NCI-H2107 treated with DMSO at 0.1 percent for 48 hours (cell line): ENCODE results near the gene DST.
"Not testable (repeated sequence)": the region's sequence is repeated elsewhere in the genome, so short reads cannot be mapped to it uniquely, and the experiment has no call there.

ENCODE experiments used
- DNase-seq: peaks from one replicate; lab custom pipeline; 2025; ENCODE audit not compliant: unreplicated experiment; lab: John Stamatoyannopoulos, UW

DST gene

DNA sequence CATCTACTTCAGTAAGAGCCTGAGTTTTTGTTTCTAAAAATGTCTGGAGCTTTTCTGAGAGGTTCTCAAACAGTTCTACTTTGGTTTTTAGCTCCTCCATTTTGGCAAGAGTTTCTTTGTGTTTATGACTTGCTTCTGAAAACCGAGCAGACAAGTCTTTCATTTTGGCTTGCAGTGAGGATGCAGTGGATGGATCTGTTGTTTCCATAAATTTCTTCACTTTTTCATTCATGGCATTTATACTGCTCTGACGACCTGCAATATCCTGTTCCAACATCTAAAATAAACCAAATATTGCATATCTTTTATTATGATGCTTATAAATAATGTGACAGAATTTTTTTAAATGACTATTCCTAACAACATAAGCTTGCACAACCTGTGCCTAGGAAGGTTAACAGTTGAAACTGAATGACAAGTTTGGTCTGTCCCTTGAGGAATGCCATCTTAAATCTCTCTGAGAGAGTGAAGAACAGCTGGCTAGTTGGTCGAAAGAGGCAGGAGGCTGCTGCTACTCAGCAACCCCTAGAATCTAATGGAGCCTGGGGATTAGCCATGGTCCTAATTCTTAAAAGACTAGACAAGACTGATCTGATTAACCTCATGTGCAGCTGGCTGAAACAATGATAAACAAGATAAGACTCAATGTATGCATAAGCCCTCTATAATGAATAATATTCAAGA is 69.8 kb downstream of the DST start:
- no peak for DNase-seq

DNA sequence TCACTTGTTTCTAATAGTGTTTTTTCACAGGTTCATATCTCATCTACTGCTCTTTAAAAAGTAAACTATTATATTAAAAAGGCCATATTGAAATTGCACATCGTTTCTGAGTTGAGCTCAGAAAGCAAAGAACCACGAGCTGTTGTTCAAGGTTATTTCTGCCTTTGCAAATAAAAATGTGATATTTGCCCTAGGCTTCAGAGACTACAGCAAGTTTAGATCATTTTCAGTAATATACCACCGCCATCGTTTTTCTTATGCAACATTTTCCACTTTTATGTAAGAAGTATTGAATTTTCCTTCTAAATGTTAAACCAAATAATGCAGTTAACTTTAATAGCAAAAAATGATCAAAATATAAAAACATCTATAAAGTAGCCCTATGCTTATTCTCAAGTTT is 71.1 kb downstream of the DST start:
- no peak for DNase-seq

DNA sequence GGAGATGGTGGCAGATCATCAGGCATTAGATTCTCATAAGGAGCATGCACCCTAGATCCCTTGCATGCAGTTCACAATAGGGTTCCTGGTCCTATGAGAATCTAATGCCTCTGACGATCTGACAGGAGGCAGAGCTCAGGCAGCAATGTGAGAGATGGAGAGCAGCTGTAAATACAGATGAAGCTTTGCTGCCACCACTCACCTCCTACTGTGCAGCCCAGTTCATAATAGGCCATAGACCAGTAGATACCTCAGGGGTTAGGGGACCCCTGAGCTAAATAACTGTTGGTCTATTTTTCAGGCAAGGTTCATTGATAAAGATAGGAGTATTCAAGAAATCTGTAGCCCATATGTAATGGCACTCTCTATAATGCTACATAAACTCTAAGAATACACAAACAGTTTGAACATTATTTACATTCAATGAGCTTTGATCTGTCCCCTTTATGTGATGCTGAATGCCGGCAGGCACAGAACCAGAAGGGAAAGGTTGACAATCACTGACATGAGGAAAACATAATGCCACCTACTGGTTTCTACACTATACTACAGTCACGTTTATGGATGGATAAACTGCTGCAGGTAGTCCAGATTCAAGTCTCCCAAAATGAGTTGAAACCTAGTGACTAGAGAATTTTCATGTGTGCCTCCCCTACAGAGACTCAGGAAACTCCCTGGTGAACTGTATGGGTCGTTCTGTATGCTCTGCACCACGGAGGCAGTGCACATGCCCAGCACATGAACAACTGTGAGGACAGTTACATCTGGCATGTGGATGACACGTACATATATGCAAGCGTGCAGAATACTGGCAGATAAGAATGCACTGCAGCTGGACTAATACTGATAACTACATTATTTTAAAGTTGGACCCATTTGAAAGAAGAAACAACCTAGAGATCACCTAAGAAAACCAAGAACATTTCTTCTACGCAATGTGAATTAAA is 72.0 kb downstream of the DST start:
- DNase-seq: peak; percentile 34

DNA sequence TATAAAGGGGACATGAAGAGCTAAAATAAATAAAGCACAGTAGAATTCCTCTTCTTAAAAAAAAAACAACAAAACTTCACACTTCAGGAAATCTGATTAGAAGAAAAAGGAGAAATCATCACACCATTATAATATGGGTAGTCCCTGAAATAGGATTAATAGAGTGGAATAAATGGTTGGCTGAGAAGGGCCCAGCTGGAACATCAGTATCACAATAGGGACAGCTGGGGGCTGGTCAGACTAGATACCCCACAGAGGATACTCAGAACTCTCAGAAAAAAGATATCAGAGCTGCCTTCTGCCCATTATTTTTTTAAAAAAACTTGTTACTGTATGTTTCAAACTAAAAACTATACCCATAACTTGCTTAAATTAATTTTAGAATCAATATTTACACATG is 75.2 kb downstream of the DST start:
- no peak for DNase-seq

DNA sequence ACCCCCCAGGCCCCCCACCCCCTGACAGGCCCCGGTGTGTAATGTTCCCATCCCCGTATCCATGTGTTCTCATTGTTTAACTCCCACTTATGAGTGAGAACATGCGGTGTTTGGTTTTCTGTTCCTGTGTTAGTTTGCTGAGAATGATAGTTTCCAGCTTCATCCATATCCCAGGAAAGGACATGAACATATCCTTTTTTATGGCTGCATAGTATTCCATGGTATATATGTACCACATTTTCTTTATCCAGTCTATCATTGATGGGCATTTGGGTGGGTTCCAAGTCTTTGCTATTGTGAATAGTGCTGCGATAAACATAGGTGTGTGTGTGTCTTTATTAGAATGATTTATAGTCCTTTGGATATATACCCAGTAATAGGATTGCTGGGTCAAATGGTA is 80.0 kb downstream of the DST start:
- not testable (repeated sequence) for DNase-seq

DNA sequence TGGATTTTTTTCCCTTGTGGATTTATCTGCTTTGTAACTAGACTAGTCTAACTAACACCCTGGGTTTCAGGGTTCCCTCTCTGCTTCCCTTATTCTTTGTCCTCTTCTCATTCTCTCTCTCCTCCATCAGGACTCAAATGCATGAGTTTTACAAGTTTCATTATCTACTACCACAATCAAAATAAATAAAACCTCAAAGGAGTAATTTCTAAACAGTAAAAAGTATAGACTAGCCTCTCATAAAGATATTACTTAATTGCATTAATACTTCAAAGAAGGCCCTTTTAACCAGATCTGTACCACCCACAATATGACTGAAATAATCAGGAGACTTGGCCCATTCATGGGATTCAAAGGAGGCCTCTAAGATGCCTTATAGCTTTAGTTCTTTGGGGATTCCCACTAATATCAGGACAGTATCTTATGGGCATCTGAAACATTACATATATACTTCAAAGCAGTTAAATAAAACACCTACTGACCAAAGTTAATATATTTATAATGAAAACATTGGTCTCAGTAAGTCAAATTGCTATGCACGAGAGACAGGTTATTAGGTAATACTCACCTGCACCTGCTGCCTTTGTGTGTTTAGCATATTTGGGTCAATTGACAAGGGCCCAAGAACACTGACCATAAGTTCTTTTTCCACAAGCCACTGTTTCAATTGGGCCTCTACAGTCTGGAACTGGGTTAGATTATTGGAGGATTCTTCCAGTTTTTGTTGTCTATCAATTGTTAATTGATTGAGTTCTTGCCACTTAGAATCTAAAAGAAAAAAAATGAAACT is 85.7 kb downstream of the DST start:
- no peak for DNase-seq

DNA sequence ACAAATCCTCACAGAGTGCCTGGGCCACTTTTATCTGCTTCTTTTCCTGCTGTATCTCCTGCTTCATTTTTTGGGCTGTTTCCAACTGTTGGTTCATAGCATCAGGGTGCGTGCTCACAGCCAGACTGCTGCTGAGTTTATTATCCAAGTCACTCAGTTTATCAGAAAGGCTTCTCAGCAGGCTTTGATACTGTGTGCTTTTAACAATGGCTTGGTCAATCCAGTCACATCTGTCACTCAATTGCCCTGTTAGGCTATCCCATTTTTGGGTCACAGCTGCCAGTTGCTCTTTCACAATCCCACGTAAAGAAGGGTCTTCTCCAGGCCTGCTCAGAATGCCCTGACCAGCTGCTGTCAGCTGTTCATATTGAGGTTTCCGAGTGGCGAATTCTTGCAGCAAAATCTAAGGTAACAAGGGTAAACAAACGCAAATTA is 87.2 kb downstream of the DST start:
- DNase-seq: no peak

DNA sequence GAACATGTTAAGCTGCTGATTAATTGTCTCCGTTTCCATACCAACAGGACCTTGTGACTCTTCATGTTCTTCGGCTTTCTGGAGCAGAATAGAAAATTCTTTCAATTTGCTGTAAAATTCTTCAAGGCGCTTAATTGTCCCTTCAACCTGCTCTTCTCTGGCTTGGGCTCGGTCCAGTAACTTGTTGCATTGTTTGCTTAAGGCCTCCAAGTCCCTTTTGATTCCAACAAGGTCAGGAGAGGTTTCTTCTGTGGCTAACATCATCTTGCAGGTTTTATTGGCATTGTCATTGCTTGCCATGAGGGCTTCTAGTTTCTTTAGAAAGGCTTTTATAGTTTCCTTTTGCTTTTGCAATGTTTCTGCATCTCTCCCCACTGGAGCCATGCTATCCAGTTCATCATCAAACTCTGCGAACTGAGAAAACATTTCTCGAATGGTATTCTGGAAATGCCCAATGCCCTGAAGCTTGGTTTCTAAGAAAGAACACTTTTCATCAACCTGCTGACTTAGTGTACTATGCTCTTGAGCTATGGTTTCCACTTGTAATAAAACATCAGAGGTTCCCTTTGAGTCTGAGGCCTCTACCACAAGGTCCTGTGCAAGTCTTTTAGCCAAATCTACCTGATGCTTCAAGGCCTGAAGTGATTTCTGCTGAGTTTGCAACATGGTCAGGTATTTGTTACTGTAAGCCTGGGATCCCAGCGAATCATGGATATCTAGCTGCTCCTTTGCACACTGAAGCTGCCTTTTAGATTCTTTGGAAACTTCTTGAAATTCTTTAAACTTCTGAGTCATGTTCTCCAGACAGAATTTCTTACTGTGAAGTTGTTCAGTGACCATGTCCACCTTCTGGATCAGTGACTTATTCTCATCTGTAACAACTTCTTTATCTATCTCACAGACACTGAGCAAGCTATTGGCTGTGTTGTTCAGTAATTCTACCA is 90.2 kb downstream of the DST start:
- no peak for DNase-seq

DNA sequence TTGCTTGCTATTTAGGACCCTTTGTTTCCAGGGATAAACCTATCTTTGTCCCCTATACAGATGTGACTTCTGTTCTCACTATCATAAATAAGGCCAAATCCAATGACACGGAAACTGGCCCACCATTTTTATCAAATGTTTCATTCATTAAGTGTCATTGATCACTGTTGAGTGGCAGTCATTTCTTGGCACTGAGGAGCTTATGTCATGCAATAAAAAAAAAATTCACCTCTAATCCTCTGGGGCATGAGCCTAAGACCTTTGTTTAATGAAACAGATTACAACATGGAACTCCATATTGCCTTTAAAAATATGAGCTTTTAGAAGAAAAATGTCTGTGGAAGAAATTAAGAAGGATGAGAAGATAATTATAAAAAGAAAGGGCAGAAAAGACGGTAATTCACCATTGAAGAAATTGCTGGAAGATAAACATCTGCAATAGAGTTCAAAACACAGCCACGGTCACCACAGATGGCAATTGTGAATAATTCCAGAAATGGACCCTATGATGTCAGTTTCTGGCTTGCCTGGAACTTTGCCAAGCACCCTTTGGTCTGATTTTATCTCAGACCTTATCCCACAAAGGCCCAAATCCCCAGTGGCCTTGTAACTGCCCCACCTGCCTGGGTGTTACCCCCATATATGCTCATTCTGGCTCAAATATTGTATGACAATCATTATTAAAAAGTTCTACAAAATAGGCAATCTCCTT is 91.1 kb downstream of the DST start:
- no peak for DNase-seq

DNA sequence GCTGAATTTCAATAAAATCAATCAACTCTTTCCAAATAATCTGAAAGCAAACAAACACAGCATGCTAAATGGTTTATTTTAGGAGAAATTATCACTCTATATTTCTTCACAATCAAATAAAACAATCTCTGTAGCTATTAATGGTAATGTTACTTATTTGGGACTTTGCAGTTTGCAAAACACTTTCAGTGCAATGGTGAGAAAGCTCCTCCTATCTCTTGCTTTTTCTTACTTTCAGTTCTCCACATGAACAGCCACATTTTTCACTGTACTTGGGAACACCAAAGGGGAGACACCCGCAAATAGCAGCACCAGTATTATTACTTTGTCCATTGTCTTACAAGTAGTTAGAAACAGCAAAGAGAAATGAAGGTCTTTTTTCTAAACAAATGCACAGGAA is 92.4 kb downstream of the DST start:
- DNase-seq: no peak

DNA sequence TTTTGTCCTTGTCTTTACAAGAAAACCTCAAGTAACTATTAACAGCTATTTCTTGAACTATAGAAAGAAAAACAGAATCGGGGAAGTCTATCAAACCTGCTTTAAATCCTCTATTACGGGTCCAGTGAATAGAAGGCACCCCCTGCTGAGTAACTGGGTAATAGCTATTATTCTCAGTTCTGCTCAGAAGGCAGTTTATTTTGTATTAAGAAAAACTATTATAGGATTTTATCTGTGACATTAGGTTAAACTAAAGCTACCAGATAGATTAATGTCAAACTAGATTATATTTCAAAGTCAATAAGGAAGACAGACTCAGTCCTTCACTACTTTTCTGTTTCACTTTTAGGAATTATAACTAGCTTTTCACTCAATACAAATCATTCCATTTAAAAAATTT is 93.7 kb downstream of the DST start:
- no peak for DNase-seq

DNA sequence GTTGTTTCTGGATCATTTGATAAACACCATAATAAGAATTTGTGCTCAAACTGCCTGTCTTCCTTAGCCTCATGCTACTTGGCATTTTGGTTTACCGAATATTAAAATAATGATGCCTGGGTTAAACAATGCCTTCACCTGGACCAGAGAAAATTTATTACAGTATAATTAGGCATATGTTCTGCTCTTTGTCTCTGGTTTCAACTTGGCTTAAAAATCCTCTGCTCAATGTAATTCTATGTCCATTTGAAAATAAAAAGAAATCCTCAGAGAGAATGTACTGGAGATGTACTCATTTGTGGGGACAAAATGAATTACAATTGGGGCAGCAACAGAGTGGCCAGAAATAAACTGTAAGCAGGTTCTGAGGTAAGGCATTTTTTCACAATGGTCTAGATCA is 95.0 kb downstream of the DST start:
- no peak for DNase-seq

DNA sequence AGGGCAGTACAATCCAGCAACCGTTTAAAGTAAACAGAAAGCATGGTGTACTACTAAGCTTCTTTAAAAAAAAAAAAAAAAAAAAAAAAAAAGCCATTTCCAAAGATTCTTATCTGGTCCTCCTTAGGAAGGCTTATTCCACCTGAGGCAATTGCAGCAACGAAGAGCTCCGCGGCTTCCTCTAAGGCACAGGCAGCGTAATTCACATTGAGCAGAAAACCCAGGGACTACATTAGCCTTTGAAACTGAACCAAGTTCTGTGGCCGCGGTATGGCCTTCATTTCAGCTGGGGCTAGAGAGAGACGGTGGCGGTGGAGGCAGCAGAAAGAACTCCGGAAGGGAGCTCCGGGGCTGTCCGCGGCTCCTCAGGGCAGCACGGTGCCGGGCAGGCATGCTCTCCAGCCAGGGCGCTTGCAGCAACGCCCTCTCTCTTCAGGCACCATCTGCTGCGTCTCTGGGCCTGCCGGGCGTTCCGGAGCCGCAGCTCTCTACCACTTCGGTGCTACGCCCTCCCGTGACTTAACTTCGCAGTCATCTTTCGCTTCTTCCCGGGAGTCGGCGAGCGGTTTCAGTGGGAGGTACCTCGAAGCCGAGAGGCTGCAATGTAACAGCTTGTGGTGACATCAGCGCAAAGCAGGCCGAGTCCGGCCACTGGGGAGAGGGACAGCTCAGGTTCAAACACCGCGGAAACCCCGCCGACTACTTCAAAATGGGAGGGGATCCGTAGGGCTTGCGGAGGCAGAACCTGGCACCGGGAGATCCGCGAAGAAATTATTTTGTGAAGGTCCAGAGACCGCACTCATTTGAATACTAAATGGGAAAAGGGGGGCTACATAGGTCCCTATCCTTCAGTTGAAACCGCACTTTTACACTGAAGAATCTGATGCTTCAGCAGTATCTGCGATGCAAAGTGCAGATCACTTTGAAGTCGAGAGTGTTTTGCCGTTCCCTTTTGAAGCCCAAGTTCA is 100.0 kb downstream of the DST start:
- peak; percentile 69 for DNase-seq

DNA sequence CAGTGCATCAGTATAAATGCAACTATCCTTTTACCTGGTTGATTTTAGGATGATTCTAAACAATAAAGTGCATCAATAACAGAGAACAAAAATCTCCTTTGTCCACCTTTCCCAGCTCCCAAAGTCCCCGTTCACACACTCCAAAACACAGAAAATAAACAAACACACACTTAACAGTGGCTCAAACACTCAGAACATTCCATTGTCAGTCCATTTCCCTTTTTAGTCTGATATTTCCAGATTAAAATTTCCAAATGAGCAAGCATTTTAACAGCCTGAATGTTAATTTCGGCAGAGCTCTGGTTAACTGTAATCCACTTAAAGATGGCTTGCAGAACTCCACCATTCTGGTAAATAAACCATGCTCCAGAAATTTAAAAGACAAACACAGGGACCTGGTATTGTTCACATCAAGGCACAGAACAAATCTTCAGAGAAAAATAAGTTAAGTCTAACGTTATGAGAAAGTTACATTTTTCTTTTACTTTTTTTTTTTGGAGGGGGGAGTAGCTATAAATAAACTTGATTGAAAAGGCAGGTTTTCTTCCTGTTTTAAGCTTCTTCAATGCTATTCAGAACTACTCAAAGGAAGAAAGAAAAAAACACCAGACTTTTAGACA is 100.8 kb downstream of the DST start:
- no peak for DNase-seq

DNA sequence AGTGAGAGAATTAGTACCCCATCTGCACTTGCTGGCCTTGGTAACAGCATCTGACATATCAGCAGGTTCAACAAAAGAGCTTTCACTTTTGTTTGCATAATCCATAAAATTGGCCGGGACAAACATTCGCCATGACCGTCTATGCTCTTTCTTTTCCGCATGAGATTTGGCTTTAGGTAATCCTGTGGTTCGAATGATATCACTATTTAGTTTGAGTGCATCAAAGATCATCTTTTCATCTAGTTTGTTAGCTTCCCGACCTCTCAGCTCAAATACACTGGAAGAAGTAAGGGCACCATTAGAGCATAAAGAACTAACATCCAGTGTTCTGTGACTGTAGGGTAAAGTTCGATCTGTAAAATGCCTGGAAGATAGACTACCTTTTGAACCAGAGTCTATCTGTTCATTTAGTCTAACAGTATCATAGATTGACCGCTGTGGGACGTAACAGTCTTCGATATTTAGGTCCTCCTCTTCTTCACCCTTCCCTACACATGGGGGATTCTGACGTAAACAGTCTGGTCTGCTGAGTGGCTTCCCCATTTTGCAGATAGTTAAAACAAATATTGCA is 101.6 kb downstream of the DST start:
- peak; percentile 45 for DNase-seq

DNA sequence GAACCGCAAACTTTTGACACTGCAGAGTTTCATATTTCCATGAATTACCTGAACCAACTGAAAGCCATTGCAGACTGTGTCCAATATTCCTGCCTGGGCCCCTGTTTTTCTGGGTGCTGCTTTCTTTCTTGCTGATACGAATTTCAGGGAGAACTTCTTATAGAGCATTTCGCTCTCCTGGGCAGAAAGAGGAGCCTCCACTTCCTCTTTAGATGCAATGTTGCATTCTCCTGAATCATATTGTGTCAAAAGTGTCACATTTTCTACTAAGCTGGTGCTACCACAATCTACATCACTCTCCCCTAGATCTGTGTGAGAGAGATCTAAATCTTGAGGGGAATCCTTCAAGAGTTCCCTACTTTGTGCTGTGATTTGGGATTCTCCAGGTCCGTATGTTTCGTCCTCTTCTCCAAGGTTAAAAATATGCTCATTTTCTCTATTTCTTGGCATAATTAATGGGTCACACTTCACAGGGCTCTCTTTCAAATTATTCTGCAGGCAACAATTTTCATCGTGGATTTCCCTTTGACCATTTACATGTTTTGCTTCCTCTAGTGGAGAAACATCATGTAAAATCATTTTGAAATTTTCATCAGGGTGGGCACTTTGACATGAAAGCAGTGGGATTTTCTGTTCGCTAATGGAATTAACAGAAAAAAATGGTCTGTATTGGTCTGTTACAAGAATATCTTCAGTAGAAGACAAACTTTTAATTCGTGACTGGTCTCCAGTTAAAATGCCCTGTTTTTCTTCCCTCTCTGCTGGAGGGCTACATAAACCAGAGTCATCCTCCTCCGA is 102.3 kb downstream of the DST start:
- DNase-seq: no peak

DNA sequence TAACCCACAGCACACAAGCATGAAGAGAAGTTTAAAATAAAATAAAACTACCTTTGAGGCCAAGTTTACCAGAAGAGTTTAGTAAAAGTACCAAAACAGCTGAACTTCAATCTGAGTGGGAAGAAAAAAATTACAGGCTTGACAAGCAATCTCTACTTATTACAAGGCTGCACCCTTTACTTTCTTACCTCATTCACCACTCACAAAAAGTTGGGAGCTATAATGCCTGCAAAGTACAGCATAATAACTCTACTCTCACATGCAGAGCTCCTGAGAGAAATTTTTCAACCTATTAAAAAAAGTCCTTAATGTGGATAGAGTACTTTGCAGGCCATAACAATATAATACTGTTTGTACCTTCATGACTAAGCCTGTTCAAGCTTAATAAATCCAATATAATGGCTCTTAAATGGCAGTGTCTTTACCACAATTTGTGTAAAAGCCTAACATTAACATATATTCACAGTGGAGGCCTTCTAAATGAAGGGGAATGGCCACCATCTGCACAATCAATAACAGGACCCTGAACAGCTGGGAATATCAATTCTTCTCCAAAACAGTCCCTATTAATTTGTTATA is 103.1 kb downstream of the DST start:
- DNase-seq: no peak
